Measurements from ENCODE around the gene STARD5.

Gene STARD5

DNA sequence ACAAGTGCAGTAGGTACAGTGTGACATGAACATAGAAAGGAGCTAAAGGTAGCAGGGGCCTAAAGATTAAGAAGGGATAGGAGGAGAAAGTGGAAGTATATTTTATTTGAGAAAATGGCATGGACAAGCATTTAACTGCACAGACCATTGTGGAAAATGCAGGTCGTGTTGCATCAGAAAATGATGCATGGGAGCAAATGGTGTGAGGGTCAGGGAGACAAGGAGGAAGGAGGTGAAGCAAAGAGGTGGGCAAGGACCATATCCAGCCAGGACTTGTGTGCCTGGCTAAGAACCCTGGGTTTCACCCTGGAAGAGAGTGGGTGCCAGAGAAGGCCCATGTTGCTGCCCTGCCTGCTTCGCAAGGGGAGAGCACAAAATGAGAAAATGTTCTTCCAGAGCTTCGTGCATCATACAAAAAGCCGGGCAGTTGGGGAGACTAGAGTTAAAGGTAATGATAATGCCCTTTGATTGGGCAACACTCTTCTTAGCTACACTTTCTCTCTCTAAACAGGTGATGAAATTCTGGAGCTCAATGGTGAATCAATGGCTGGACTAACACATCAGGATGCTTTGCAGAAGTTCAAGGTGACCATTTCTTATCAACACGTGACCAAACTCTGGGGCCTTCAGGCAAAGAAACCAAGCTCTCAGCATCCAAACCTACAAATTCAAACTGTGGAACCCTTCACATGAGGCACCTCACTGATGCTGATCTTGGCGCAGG, 45.5 kb downstream of the STARD5 start:
- no peak overlapping the region for H3K9ac ChIP-seq
- H2AFZ ChIP-seq = no peak overlapping the region
- TF ChIP-seq, protein P1, sequence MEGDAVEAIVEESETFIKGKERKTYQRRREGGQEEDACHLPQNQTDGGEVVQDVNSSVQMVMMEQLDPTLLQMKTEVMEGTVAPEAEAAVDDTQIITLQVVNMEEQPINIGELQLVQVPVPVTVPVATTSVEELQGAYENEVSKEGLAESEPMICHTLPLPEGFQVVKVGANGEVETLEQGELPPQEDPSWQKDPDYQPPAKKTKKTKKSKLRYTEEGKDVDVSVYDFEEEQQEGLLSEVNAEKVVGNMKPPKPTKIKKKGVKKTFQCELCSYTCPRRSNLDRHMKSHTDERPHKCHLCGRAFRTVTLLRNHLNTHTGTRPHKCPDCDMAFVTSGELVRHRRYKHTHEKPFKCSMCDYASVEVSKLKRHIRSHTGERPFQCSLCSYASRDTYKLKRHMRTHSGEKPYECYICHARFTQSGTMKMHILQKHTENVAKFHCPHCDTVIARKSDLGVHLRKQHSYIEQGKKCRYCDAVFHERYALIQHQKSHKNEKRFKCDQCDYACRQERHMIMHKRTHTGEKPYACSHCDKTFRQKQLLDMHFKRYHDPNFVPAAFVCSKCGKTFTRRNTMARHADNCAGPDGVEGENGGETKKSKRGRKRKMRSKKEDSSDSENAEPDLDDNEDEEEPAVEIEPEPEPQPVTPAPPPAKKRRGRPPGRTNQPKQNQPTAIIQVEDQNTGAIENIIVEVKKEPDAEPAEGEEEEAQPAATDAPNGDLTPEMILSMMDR (IDR thresholded peaks at IDR 0.05) = no peak
- H3K4me3 ChIP-seq (ENCODE audit: low read depth, low read length) = no peak overlapping the region
- H3K79me2 ChIP-seq = no peaks in the 10 kb centered on the region
- no peaks in the 10 kb centered on the region for H3K36me3 ChIP-seq (ENCODE audit: control insufficient read depth, insufficient read depth, low read length)
- no peak overlapping the region for H3K27ac ChIP-seq
- no peaks in the 10 kb centered on the region for H3K9me3 ChIP-seq (ENCODE audit: control insufficient read depth, low read length)
- no peak overlapping the region for H3K4me2 ChIP-seq (ENCODE audit: low read length)
- H3K4me1 ChIP-seq = peaks cover 3% of the 10 kb centered on the region
- no peaks in the 10 kb centered on the region for H3K27me3 ChIP-seq (ENCODE audit: control insufficient read depth, insufficient read depth, low read length)

DNA sequence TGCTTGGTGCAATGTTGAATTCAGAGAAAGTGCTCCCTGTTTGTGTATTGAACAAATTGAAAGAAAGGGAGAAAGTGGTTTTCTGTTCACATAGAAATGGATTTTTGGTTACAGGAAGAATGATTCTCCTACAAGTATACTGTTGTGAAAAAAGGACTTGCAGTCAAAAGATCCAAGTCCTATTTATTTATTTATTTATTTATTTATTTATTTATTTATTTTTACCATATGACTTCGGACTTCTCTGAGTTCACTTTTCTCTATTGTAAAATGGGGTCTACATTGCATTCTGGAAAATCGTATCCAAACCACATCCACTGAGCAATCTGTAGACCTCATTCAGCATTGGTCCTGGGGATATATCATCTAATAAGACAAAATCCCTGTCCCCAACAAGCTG, 46.1 kb downstream of the STARD5 start:
- H3K27me3 ChIP-seq (ENCODE audit: control insufficient read depth, insufficient read depth, low read length) = no peaks in the 10 kb centered on the region
- H3K9ac ChIP-seq = no peak overlapping the region
- TF ChIP-seq, protein P1 (IDR thresholded peaks at IDR 0.05) = no peak
- no peak overlapping the region for H2AFZ ChIP-seq
- H3K27ac ChIP-seq = no peak overlapping the region
- H3K36me3 ChIP-seq (ENCODE audit: control insufficient read depth, insufficient read depth, low read length) = no peaks in the 10 kb centered on the region
- H3K9me3 ChIP-seq (ENCODE audit: control insufficient read depth, low read length) = no peaks in the 10 kb centered on the region
- no peak overlapping the region for H3K4me2 ChIP-seq (ENCODE audit: low read length)
- peaks cover 3% of the 10 kb centered on the region for H3K4me1 ChIP-seq
- H3K79me2 ChIP-seq = no peaks in the 10 kb centered on the region
- H3K4me3 ChIP-seq (ENCODE audit: low read depth, low read length) = no peak overlapping the region

DNA sequence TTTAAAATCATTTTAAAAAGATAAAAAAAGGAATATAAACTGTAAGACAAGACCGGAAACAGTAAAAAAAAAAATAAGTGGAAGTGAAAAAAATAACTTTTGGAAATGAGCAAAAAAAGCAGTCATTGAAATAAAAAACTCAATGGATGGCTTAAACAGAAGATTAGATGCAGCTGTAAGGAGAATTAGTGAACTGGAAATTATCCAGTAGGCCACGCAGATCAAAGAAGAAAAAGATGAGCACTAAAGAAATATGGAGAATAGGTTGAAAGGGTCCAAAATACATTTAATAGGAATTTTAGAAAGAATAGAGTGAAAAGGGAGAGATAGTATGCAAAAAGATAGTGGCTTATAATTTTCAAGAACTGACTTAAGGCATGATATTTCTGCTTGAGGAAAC, 47.0 kb downstream of the STARD5 start:
- TF ChIP-seq, protein P1 (IDR thresholded peaks at IDR 0.05) = no peak
- H2AFZ ChIP-seq = no peak overlapping the region
- H3K4me1 ChIP-seq = peaks cover 3% of the 10 kb centered on the region
- H3K36me3 ChIP-seq (ENCODE audit: control insufficient read depth, insufficient read depth, low read length) = no peaks in the 10 kb centered on the region
- no peak overlapping the region for H3K4me3 ChIP-seq (ENCODE audit: low read depth, low read length)
- no peaks in the 10 kb centered on the region for H3K27me3 ChIP-seq (ENCODE audit: control insufficient read depth, insufficient read depth, low read length)
- no peaks in the 10 kb centered on the region for H3K79me2 ChIP-seq
- no peak overlapping the region for H3K9ac ChIP-seq
- no peak overlapping the region for H3K4me2 ChIP-seq (ENCODE audit: low read length)
- no peak overlapping the region for H3K27ac ChIP-seq
- no peaks in the 10 kb centered on the region for H3K9me3 ChIP-seq (ENCODE audit: control insufficient read depth, low read length)

DNA sequence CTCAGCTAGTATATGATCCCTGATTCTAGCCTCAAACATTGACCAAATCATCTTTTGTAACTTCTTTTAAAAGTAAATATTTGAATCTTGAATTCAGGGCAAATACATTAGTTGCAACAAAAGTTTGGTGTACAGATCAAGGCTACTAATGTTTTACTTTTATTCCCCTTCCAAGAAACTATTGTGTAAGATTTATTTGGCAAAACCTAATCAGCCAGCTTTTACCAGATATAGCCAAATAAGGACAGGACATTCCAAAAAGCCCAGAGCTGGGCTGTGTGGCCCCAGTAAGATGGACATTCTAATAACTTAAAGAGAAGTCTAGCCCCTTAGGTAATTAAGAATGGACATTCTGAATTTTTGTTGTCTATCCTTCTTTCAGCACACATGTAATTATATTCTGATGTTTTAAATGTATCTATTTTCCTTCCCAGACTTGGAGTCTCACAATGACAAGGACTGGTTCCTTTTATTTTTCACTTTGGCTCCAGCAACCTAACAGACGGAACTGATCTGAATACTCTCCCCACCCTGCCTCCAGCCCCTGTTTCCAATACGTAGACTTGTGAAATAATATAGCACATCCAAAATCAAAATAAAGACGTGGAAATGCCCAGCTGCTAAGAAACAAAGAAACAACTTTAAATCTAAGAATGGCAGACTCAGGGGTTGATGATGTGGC, 48.1 kb downstream of the STARD5 start:
- TF ChIP-seq, protein P1 (IDR thresholded peaks at IDR 0.05) = no peak
- H3K4me3 ChIP-seq (ENCODE audit: low read depth, low read length) = no peak overlapping the region
- H3K79me2 ChIP-seq = no peaks in the 10 kb centered on the region
- H3K27me3 ChIP-seq (ENCODE audit: control insufficient read depth, insufficient read depth, low read length) = no peaks in the 10 kb centered on the region
- H3K27ac ChIP-seq = no peak overlapping the region
- no peak overlapping the region for H3K4me2 ChIP-seq (ENCODE audit: low read length)
- no peaks in the 10 kb centered on the region for H3K9me3 ChIP-seq (ENCODE audit: control insufficient read depth, low read length)
- H2AFZ ChIP-seq = no peak overlapping the region
- peaks cover 3% of the 10 kb centered on the region for H3K4me1 ChIP-seq
- H3K36me3 ChIP-seq (ENCODE audit: control insufficient read depth, insufficient read depth, low read length) = no peaks in the 10 kb centered on the region
- H3K9ac ChIP-seq = no peak overlapping the region
